LNCAP (cell line): Measurements from ENCODE around the gene CNTNAP2.

Experiments used
- TF ChIP-seq, protein P1 (sequence below): fragments of 450-650 bp; IDR thresholded peaks from 2 replicates; pipeline ENCODE4 v1.5.1; 2017; ENCODE audit warnings: mild to moderate bottlenecking

CNTNAP2 gene

DNA sequence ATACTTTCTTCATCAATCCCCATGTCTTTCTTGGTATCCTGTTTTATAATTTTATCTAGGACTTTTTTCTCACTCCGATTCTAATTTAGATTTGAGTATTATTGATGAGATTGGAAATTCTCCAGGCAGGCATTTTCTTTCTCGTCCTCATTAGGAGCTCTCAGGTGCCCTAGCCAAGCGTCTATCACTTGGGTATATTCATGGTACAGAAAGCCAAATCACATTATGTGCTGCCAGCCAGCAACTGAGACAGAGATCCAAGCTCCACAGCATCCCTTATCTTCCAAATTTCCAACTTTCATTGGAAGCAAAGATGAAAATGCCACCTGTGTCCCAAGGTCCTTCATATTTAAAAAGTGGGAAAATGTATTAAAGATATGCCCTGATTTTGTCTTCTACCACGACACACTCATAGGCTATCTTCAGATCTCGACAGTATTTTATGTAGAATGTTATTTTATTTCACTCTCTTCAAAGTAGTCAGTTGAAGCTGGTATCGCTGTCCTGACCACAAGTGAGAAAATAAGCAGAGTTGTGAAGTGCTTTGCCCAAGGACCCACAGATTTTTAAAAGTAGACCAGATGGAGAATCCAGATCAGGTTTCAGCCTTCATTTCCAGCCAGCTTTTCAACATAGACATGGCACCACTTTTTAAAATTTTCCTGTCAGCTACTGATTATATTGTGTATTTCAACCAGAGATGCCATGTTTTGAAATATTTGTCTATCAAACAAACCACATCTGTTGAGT lies 773.4 kb downstream of the CNTNAP2 start:
- TF ChIP-seq, protein P1, sequence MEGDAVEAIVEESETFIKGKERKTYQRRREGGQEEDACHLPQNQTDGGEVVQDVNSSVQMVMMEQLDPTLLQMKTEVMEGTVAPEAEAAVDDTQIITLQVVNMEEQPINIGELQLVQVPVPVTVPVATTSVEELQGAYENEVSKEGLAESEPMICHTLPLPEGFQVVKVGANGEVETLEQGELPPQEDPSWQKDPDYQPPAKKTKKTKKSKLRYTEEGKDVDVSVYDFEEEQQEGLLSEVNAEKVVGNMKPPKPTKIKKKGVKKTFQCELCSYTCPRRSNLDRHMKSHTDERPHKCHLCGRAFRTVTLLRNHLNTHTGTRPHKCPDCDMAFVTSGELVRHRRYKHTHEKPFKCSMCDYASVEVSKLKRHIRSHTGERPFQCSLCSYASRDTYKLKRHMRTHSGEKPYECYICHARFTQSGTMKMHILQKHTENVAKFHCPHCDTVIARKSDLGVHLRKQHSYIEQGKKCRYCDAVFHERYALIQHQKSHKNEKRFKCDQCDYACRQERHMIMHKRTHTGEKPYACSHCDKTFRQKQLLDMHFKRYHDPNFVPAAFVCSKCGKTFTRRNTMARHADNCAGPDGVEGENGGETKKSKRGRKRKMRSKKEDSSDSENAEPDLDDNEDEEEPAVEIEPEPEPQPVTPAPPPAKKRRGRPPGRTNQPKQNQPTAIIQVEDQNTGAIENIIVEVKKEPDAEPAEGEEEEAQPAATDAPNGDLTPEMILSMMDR = no peak

DNA sequence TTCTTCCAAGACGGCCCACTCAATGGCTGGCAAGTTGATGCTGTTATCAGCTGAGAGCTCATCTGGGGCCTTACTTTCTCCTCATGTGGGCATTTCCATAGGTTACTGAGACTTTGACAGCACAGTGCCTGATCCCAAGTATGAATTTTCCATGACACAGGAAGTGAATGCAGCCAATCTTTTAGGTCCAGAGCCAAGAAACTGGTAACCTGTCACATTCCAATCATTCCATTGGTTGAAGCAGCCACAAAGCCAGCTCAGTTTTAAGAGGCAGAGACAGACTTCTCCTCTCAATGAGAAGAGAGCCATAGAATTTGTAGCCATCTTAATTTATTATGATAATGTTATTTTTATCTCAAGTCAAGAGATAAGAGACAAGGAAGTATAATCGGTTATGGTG lies 775.5 kb downstream of the CNTNAP2 start:
- TF ChIP-seq, protein P1 = no peak

DNA sequence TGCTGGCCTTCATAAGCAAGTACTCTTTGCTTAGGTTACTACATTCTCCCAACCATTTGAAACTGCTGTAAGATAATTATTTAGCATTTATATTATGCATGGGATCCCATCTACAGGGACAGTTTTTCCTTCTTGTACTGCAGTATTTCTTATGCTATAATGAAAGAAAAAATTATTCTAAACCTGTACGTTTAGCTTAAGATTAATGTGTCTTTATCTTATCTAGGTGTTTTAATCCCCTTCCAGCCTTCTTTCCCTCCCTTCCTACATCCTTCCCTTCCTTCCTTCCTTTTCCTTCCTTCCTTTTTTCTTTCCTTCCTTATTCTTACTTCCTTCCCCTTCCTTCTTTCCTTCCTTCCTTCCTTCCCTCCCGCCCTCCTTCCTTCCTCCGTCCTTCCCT lies 778.3 kb downstream of the CNTNAP2 start:
- TF ChIP-seq, protein P1 = no peak

GRCh38 chr7:146902266-146902665 lies 785.7 kb downstream of the CNTNAP2 start:
- TF ChIP-seq, protein P1 = no peak

- TF ChIP-seq, protein P1 = no peak
These were observed 786.1 kb downstream of the CNTNAP2 start for GRCh38 chr7:146902728-146903127.

DNA sequence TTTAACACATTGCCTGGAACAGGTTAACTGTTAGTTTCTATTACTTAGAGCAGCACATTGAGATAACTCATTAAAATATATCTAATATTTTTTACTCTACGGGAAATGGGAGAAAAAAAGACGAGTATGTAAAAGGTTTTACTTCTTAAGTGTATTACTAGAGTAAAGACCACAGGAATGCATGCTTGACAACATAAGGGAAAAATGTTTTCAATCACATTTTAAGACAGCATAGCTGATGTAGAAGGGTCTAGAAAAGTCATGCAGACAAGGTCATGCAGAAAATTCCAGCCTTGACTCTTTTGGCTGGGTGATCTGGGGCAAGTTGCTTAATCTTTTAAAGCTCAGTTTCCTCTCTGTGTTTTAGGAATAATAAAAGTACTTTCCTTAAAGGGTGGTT lies 806.2 kb downstream of the CNTNAP2 start:
- TF ChIP-seq, protein P1 = no peak

- TF ChIP-seq, protein P1 = no peak
These were observed 810.2 kb downstream of the CNTNAP2 start for GRCh38 chr7:146926841-146927240.

GRCh38 chr7:146937836-146938235 lies 821.2 kb downstream of the CNTNAP2 start:
- TF ChIP-seq, protein P1 = no peak
